ENCODE data around the gene KCNA2.

GRCh38 chr1:110601332-110601731 lies 4.8 kb downstream of the KCNA2 start:
- TF ChIP-seq RCOR1 (IDR thresholded peaks at IDR 0.05; ENCODE audit: insufficient replicate concordance, low read length) (no peak), POLR2A (IDR thresholded peaks at IDR 0.05; ENCODE audit: low read depth, low read length) (no peak), BHLHE40 (IDR thresholded peaks at IDR 0.05; ENCODE audit: low read depth, low read length) (no peak), RAD21 (IDR thresholded peaks at IDR 0.05; ENCODE audit: low read length) (no peak), CEBPB (IDR thresholded peaks at IDR 0.05; ENCODE audit: low read depth, low read length) (no peak), NFE2L2 (IDR thresholded peaks at IDR 0.05; ENCODE audit: low read depth, low read length) (no peak), MXI1 (IDR thresholded peaks at IDR 0.05; ENCODE audit: borderline replicate concordance, low read depth, low read length) (no peak), SMC3 (IDR thresholded peaks at IDR 0.05; ENCODE audit: low read depth, low read length) (no peak), USF2 (IDR thresholded peaks at IDR 0.05; ENCODE audit: low read depth, low read length) (no peak), ELK1 (IDR thresholded peaks at IDR 0.05; ENCODE audit: borderline replicate concordance, low read depth, low read length) (no peak), MAZ (IDR thresholded peaks at IDR 0.05; ENCODE audit: borderline replicate concordance, low read depth, low read length) (no peak), RFX5 (IDR thresholded peaks at IDR 0.05; ENCODE audit: low read depth, low read length) (no peak), MAFK (IDR thresholded peaks at IDR 0.05; ENCODE audit: low read depth, low read length) (no peak)
- TF ChIP-seq, protein P1, sequence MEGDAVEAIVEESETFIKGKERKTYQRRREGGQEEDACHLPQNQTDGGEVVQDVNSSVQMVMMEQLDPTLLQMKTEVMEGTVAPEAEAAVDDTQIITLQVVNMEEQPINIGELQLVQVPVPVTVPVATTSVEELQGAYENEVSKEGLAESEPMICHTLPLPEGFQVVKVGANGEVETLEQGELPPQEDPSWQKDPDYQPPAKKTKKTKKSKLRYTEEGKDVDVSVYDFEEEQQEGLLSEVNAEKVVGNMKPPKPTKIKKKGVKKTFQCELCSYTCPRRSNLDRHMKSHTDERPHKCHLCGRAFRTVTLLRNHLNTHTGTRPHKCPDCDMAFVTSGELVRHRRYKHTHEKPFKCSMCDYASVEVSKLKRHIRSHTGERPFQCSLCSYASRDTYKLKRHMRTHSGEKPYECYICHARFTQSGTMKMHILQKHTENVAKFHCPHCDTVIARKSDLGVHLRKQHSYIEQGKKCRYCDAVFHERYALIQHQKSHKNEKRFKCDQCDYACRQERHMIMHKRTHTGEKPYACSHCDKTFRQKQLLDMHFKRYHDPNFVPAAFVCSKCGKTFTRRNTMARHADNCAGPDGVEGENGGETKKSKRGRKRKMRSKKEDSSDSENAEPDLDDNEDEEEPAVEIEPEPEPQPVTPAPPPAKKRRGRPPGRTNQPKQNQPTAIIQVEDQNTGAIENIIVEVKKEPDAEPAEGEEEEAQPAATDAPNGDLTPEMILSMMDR (conservative IDR thresholded peaks at IDR 0.05; ENCODE audit: low read depth, low read length): no peak

All from IMR-90 (cell line).